ENCODE results near the gene KDELR3. TPM values are rescaled to one million over a fixed set of nuclear protein-coding genes. Genes with fewer than 3 reads are reported as not detected.

The KDELR3 gene
- total RNA-seq, 3 donors from 2014 or later (not counting 1 experiment from before 2014, with no cell fraction given): 0.25 TPM; not detected in 2

DNA sequence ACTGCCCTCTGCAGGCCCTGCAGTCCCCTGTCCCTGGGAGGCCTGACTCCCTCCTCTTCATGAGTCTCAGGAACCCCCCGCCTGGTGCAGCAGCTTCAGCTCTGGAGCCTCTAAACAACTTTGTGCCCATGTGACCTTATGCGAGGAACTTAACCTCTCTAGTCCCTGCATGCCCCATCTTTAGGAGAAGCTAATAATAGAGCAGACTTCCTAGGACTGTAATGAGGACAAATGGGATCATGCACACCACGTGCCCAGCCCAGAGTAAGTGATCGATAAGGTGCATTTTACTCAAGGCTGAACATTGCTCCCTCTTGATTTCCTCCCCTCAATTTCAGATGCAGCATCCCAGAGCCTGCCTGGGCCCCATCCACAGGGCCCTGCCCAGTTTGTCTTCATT, 31.9 kb upstream of the KDELR3 start:
- ATAC-seq: no peak
- 81% methylated on average over 4 of the region's 4 CpGs for WGBS (ENCODE audit: insufficient coverage)

DNA sequence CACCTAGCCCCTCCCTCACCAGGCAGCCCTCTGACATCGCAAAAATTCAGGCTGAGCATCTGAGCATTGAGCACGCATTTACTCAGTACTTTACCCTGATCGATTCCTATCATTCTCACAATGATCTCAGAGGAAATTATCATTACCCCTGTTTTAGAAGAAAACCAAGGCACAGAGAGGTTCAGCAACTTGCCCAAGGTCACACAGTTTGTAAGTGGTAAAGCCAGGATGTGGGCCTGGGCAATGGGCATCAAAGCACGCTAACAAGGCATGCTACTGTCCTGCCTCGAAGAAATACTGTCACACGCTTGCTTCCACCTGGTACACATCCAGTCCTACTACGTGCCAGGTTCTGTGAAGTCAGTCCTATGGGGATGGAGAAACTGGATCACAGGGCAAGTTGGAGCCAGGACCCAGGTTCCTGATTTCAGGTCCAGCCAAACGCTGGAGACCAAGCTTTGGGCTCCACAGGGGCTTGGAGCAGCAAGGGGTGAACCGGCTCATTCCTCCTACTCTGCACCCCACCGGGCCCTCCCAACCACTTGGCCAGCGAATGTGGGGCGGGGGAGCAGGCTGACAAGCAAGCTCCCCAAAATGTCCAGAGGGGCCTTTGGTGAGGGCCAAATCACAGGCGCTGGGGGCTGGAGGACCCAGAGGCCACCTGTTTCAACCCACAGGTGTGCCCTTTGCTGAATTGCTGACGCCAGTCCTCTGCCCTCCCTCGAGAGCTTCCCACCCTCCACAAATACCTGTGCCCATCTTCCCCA, 31.1 kb upstream of the KDELR3 start:
- Histone ChIP-seq H3K4me1 (ENCODE audit: control insufficient read depth, insufficient read depth, low read length) (no peaks in the 10 kb centered on the region), H3K36me3 (ENCODE audit: control insufficient read depth, insufficient read depth, low read length) (no peaks in the 10 kb centered on the region), H3K9me3 (ENCODE audit: control insufficient read depth, insufficient read depth, low read length) (no peaks in the 10 kb centered on the region), H3K4me3 (ENCODE audit: low read length) (no peak overlapping the region), H3K27me3 (ENCODE audit: control insufficient read depth, insufficient read depth, low read length) (no peaks in the 10 kb centered on the region), H3K27ac (ENCODE audit: low read length) (no peak overlapping the region)
- H3K27ac Mint-ChIP-seq: no peak overlapping the region
- H3K36me3 Mint-ChIP-seq: no peaks in the 10 kb centered on the region
- H3K4me1 Mint-ChIP-seq: no peaks in the 10 kb centered on the region
- intact Hi-C loops (cut with micrococcal nuclease): no loop called here
- TF ChIP-seq, protein P1, sequence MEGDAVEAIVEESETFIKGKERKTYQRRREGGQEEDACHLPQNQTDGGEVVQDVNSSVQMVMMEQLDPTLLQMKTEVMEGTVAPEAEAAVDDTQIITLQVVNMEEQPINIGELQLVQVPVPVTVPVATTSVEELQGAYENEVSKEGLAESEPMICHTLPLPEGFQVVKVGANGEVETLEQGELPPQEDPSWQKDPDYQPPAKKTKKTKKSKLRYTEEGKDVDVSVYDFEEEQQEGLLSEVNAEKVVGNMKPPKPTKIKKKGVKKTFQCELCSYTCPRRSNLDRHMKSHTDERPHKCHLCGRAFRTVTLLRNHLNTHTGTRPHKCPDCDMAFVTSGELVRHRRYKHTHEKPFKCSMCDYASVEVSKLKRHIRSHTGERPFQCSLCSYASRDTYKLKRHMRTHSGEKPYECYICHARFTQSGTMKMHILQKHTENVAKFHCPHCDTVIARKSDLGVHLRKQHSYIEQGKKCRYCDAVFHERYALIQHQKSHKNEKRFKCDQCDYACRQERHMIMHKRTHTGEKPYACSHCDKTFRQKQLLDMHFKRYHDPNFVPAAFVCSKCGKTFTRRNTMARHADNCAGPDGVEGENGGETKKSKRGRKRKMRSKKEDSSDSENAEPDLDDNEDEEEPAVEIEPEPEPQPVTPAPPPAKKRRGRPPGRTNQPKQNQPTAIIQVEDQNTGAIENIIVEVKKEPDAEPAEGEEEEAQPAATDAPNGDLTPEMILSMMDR (IDR thresholded peaks at IDR 0.05): no peak
- H3K9me3 Mint-ChIP-seq: no peaks in the 10 kb centered on the region
- no peak overlapping the region for H3K4me3 Mint-ChIP-seq
- WGBS (ENCODE audit: insufficient coverage): 85% methylated on average over 15 of the region's 15 CpGs
- ATAC-seq (no peak), DNase-seq (no peak)
- peaks cover 0 to 5% of the 10 kb centered on the region in 2 donors for H3K27me3 Mint-ChIP-seq (ENCODE audit: low read depth in 2 of 2)

More for the DNA sequence above, 31.9 kb upstream of the KDELR3 start:
- intact Hi-C loops (cut with micrococcal nuclease): no loop called here
- Mint-ChIP-seq H3K27me3 (ENCODE audit: low read depth in 2 of 2) (peaks cover 0 to 5% of the 10 kb centered on the region in 2 donors), H3K27ac (no peak overlapping the region), H3K4me1 (no peaks in the 10 kb centered on the region), H3K4me3 (no peak overlapping the region), H3K9me3 (no peaks in the 10 kb centered on the region), H3K36me3 (no peaks in the 10 kb centered on the region)
- TF ChIP-seq, protein P1 (IDR thresholded peaks at IDR 0.05): no peak
- no peak for DNase-seq
- no peaks in the 10 kb centered on the region for H3K27me3 ChIP-seq (ENCODE audit: control insufficient read depth, insufficient read depth, low read length)
- H3K4me3 ChIP-seq (ENCODE audit: low read length): no peak overlapping the region
- H3K4me1 ChIP-seq (ENCODE audit: control insufficient read depth, insufficient read depth, low read length): no peaks in the 10 kb centered on the region
- no peaks in the 10 kb centered on the region for H3K9me3 ChIP-seq (ENCODE audit: control insufficient read depth, insufficient read depth, low read length)
- no peaks in the 10 kb centered on the region for H3K36me3 ChIP-seq (ENCODE audit: control insufficient read depth, insufficient read depth, low read length)
- H3K27ac ChIP-seq (ENCODE audit: low read length): no peak overlapping the region

DNA sequence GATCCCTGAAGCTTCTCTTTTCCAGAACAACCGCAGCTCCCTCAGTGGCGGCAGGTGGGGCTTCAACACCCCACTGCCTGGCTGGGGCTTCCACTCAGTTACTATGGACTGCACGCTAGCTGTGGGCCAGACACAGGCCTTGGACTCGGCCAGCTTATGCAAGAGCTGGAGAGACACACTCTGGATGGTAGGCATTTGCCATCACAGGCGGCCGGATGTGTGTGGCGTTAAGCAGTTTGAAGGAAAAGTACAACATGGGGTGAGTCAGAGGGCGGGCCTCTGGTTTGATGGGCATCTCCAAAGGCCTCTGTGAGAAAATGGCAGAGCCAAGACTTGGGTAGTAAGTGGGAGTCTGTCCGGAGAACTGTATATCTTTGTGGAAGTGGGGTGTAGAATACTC, 30.5 kb upstream of the KDELR3 start:
- H3K9me3 Mint-ChIP-seq: no peaks in the 10 kb centered on the region
- Histone ChIP-seq H3K9me3 (ENCODE audit: control insufficient read depth, insufficient read depth, low read length) (no peaks in the 10 kb centered on the region), H3K27ac (ENCODE audit: low read length) (no peak overlapping the region), H3K4me3 (ENCODE audit: low read length) (no peak overlapping the region), H3K27me3 (ENCODE audit: control insufficient read depth, insufficient read depth, low read length) (no peaks in the 10 kb centered on the region), H3K36me3 (ENCODE audit: control insufficient read depth, insufficient read depth, low read length) (no peaks in the 10 kb centered on the region), H3K4me1 (ENCODE audit: control insufficient read depth, insufficient read depth, low read length) (no peaks in the 10 kb centered on the region)
- H3K27ac Mint-ChIP-seq: no peak overlapping the region
- 91% methylated on average over 9 of the region's 9 CpGs for WGBS (ENCODE audit: insufficient coverage)
- no peak overlapping the region for H3K4me3 Mint-ChIP-seq
- ATAC-seq: no peak
- DNase-seq: no peak
- TF ChIP-seq, protein P1 (IDR thresholded peaks at IDR 0.05): no peak
- H3K27me3 Mint-ChIP-seq (ENCODE audit: low read depth in 2 of 2): peaks cover 0 to 5% of the 10 kb centered on the region in 2 donors
- H3K4me1 Mint-ChIP-seq: no peaks in the 10 kb centered on the region
- intact Hi-C loops (cut with micrococcal nuclease): no loop called here
- no peaks in the 10 kb centered on the region for H3K36me3 Mint-ChIP-seq

All from natural killer cell (primary cell).